ENCODE results near the gene ETS1. TPM values are rescaled to one million over a fixed set of nuclear protein-coding genes. Genes with fewer than 3 reads are reported as not detected.

Gene ETS1
- total RNA-seq, 1 donor from 2014 or later = 169 TPM

DNA sequence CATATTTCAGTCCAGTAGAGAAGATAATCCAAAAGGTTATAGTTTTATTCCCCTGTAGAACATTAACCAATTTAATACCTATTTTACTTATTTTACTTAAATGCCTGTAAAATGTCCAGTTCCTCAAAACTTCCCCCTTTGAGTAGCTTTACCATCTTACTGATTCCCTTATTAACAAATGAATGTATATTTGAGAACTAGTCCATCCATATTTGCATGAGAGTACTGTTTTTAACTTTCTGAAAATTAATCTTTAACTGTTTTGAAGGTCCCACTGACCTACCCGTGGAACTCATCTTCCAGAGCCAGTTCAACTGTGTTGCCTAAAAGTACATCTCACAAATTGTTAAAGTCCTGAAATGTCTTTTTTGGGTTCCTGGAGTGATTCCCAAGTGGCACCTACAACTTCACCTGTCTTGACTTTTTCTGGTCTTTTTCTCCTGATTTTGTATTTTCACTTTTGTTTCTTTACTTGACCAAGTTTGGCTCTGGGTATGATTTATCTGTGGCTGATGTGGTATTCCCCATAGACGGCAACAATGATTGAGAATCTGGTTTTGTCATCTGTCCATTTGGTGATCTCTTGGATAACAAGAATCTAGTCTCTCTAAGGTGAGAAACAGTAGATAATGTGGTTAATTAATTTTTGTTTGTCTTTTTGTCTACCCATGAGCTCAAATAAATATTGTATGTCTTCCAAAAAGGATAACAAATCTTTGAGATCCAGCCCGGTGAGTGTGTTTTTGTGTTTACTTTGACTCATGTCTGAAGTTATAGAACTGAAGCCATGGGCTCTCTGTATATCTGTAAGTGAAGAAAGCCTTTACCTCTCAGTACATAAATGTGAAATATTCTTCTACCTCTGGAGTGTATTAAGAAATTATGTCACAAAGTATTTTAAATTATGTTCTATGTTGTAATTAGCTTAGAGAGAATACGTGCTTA, 174.2 kb downstream of the ETS1 start:
- no peak for DNase-seq (ENCODE audit: extremely low read depth, low read depth, low spot score)

DNA sequence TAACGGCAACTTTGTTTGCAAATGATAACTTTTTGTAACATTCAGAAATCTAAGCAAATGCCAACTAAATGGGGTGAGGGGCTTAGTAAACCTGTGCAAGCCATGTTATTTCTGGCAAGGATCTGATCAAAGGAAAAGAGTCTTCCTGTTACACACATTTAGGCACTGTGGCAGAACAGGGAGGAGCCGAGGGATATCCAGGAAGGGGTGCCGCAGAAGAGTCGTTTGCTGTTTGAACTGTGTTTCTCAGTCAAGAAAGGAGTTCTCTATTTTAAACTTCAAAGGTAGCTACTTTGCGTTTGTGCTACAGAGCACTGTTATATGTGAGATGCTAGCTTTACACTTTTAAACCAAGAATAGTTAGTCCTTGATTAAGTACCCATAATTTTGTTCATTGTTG, 175.5 kb downstream of the ETS1 start:
- DNase-seq (ENCODE audit: extremely low read depth, low read depth, low spot score) = no peak

DNA sequence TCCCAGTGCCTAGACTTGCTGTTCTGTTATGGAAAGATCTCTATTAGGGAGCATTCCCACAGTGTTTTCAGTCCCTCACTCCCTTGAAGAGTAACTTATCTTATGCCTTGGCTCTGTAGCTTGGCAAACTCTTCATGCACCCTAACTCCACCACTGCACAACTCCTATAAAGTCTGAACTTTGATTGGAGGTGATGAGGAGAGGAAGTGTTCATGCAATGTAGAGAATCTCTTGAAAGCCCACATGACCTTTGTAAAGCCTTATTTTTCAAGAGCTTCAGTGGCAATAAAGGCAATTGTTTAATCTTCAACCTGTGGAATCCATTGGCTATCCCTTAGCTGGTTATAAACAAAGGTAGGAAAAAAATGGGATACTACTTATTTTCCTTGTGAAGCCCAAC, 176.2 kb downstream of the ETS1 start:
- DNase-seq (ENCODE audit: extremely low read depth, low read depth, low spot score) = no peak

DNA sequence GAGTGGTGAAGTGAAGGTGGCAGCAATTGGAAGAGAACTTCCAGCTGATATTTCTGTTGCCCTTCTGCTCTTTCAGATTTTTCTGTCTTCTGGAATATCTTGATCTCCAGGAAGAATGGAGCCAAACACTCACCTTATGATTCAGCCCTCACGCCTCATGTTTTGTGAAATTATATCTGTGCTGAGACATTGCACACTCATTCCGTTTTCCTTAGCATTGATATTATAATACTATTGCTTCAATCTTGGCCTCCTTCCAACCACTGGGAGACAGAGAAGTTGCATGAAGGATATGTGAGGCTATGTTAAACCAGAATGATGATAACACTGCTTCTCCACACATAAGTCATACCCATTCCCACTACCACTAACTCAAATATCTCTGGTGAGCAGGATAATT, 177.9 kb downstream of the ETS1 start:
- no peak for DNase-seq (ENCODE audit: extremely low read depth, low read depth, low spot score)

Other genes starting within 250 kb of the ETS1 start
- 78.0 and 89.2 TPM in 2 replicates for gene FLI1, start 106.5 kb upstream of the ETS1 start, total RNA-seq

Measured in glomerular endothelial cell (primary cell).